Esophagus mucosa (tissue), 1 donor: ENCODE results near the gene SOX2. TPM values are rescaled to one million over a fixed set of nuclear protein-coding genes. Genes with fewer than 3 reads are reported as not detected.
"Not testable (repeated sequence)": the region's sequence is repeated elsewhere in the genome, so short reads cannot be mapped to it uniquely, and the experiment has no call there.

ENCODE experiments used
- ATAC-seq: fragments of 200-7000 bp; cut with Tn5 transposase; one replicate; pipeline ENCODE4 v1.9.1; 2020
- total RNA-seq: library from RNA; stranded (reverse); gene quantifications from one replicate; pipeline ENCODE4 v1.2.4, GENCODE V29; 2023
- donor health status: DM: yes; HTN: yes; CAD: no.

SOX2 gene
- total RNA-seq, 1 donor from 2014 or later = 16.0 TPM

DNA sequence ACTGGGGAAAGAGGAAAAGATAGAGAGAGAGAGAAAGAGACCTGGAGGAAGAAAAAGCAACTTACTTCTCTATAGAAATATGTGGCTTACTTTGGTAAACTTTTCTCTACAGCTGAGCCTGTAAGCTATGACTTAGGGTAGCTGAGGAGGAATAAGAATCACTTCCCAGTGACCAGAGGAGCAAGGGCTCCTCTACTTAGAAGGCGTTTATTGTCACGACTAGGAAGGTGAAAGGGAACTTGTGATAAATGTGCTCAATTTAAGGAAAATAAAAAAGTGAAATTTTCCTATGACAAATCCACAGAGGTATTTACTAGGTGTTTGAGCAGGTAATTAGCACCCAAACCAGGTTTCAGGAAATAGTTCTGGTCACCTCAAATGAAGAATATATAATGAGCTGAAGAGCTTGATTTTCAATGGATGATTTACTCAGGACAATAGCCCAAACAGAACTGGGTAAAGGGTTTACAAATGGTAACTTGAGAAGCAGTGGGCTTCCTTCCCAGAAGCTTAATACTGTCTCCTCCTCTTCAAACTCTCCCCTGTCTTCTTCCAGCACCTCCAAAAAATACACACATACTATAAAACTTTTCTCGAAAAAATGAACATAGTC is 46.1 kb downstream of the SOX2 start:
- ATAC-seq = no peak

DNA sequence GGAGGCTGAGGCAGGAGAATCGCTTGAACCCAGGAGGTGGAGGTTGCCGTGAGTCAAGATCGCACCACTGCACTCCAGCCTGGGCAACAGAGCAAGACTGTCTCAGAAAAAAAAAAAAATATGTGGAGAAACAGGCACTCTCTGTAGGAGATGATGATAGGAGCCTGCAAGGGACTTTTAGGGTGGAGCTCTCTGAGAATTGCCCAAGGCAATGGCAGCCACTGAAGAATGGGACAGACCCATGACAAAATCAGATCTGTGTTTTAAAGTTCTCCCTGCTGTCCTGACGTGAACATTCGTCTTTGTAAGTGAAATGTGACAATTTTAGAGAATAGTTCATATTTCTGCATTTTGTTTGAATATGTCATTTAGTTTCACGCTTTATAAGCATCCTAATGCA is 50.2 kb downstream of the SOX2 start:
- no peak for ATAC-seq

DNA sequence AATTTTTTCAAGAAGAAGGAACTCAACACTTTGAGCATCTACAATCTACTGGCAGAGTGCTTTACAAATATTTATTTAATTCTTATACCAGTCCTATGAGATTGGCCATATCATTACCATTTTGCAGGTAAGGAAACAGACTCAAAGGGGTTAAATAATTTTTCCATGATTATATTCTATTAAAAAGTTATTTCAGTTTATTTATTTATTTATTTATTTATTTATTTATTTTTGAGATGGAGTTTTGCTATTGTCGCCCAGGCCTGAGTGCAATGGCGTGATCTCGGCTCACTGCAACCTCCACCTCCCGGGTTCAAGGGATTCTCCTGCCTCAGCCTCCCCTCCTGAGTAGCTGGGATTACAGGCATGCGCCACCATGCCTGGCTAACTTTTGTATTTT is 52.3 kb downstream of the SOX2 start:
- ATAC-seq = not testable (repeated sequence)
